Vagina (tissue), 2 donors: ENCODE measurements around the gene ACTC1. TPM values are rescaled to one million over a fixed set of nuclear protein-coding genes. Genes with fewer than 3 reads are reported as not detected.
A peak's percentile ranks its signal among the peaks of the same experiment; 100 is the strongest.

Experiments used
- DNase-seq, 2 donors: peaks; one replicate each; pipeline ENCODE4 v3.0.0-alpha.2; 2017; ENCODE audit errors: extremely low spot score in 2 of 2
- H3K27ac ChIP-seq: fragments of 200-600 bp; sonication (generic); one replicate; pipeline ENCODE4 v1.5.1; 2019
- H3K27me3 ChIP-seq: fragments of 200-600 bp; sonication (generic); one replicate; pipeline ENCODE4 v1.5.1; 2019
- H3K36me3 ChIP-seq, 2 donors: fragments of 200-600 bp; sonication (generic); one replicate each; pipeline ENCODE4 v1.5.1; 2017 to 2019
- H3K4me1 ChIP-seq: fragments of 200-600 bp; sonication (generic); one replicate; pipeline ENCODE4 v1.5.1; 2019
- H3K4me3 ChIP-seq, 2 donors: fragments of 200-600 bp; sonication (generic); 1 replicate in 1 of 2; 2 replicates in 1 of 2; pipeline ENCODE4 v1.5.1; 2016 to 2019
- H3K9me3 ChIP-seq: fragments of 200-600 bp; sonication (generic); one replicate; pipeline ENCODE4 v1.5.1; 2019
- POLR2A ChIP-seq, 2 donors: fragments of 450-650 bp; IDR thresholded peaks; one replicate each; pipeline ENCODE4 v1.6.1; 2017; ENCODE audit warnings: antibody characterized with exemption in 2 of 2, mild to moderate bottlenecking in 2 of 2, moderate library complexity in 2 of 2
- POLR2AphosphoS5 ChIP-seq, 2 donors: sonication (generic); formaldehyde crosslinking; IDR thresholded peaks; one replicate each; pipeline ENCODE4 v1.9.0; 2017; ENCODE audit warnings: antibody characterized with exemption in 2 of 2, mild to moderate bottlenecking in 2 of 2, low read depth in 1 of 2; ENCODE audit not compliant: insufficient read depth in 1 of 2
- intact Hi-C: fragments of 100-400 bp; cut with DNase I; formaldehyde crosslinking; loops from one replicate; pipeline ENCODE4 v1.15.1; 2023
- total RNA-seq: library from RNA; depleted of rRNA; stranded (reverse); fragments of >200 nt; gene quantifications from one replicate; pipeline ENCODE4 v1.2.3, GENCODE V29; 2016
- TF ChIP-seq, protein P1 (sequence below), 3 experiments: fragments of 450-650 bp in 2 of 3; fragments of 200-600 bp in 1 of 3; sonication (generic) in 1 of 3; IDR thresholded peaks; one replicate each; pipeline ENCODE4 v1.5.1; 2017 to 2019; ENCODE audit warnings: antibody characterized with exemption in 3 of 3, mild to moderate bottlenecking in 2 of 3, moderate library complexity in 2 of 3

ACTC1 gene
- total RNA-seq, 1 donor from 2014 or later: 15.0 TPM

GRCh38 chr15:34759992-34760391 lies 35.4 kb downstream of the ACTC1 start:
- H3K4me3 ChIP-seq: no peak overlapping the region
- no peak for TF ChIP-seq POLR2AphosphoS5 (IDR thresholded peaks at IDR 0.05; ENCODE audit: insufficient read depth in 1 of 2, low read depth in 1 of 2)
- TF ChIP-seq, protein P1, sequence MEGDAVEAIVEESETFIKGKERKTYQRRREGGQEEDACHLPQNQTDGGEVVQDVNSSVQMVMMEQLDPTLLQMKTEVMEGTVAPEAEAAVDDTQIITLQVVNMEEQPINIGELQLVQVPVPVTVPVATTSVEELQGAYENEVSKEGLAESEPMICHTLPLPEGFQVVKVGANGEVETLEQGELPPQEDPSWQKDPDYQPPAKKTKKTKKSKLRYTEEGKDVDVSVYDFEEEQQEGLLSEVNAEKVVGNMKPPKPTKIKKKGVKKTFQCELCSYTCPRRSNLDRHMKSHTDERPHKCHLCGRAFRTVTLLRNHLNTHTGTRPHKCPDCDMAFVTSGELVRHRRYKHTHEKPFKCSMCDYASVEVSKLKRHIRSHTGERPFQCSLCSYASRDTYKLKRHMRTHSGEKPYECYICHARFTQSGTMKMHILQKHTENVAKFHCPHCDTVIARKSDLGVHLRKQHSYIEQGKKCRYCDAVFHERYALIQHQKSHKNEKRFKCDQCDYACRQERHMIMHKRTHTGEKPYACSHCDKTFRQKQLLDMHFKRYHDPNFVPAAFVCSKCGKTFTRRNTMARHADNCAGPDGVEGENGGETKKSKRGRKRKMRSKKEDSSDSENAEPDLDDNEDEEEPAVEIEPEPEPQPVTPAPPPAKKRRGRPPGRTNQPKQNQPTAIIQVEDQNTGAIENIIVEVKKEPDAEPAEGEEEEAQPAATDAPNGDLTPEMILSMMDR (IDR thresholded peaks at IDR 0.05): no peak
- no peak for TF ChIP-seq POLR2A (IDR thresholded peaks at IDR 0.05)
- intact Hi-C loops: no loop called here
- no peaks in the 10 kb centered on the region for H3K9me3 ChIP-seq
- no peak overlapping the region for H3K27ac ChIP-seq
- H3K27me3 ChIP-seq: no peaks in the 10 kb centered on the region
- no peaks in the 10 kb centered on the region for H3K4me1 ChIP-seq
- DNase-seq: no peak
- no peaks in the 10 kb centered on the region for H3K36me3 ChIP-seq

DNA sequence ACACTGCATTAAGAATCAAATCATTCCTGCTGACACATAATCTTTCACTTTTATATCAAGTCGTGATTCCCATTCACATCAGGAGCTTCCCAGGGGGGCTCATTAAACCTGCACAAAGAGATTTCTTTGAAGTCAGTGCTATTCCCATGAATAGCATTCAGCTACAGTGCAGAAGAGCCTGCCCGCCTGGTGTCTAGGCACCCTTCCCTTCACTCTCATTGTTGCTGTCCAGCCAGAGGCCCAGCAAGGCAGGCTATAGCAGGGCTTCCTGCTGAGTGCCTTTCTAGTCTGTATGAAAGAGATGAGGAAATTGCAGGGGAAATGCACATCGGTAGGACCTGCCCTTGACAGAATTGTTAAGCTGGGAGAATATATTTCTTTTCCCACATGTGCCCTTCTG lies 36.0 kb downstream of the ACTC1 start:
- no peak for DNase-seq
- Histone ChIP-seq H3K36me3 (no peaks in the 10 kb centered on the region), H3K27me3 (peaks cover 4% of the 10 kb centered on the region), H3K27ac (no peak overlapping the region), H3K9me3 (no peaks in the 10 kb centered on the region), H3K4me1 (no peaks in the 10 kb centered on the region), H3K4me3 (no peak overlapping the region)
- TF ChIP-seq, protein P1 (IDR thresholded peaks at IDR 0.05): no peak
- TF ChIP-seq POLR2AphosphoS5 (IDR thresholded peaks at IDR 0.05; ENCODE audit: insufficient read depth in 1 of 2, low read depth in 1 of 2): no peak
- TF ChIP-seq POLR2A (IDR thresholded peaks at IDR 0.05): no peak
- intact Hi-C loops: no loop called here

- DNase-seq: no peak
- TF ChIP-seq POLR2A (IDR thresholded peaks at IDR 0.05) (no peak), POLR2AphosphoS5 (IDR thresholded peaks at IDR 0.05; ENCODE audit: insufficient read depth in 1 of 2, low read depth in 1 of 2) (no peak)
- TF ChIP-seq, protein P1 (IDR thresholded peaks at IDR 0.05): no peak
- no peaks in the 10 kb centered on the region for H3K4me1 ChIP-seq
- intact Hi-C loops: no loop called here
- H3K4me3 ChIP-seq: no peak overlapping the region
- H3K9me3 ChIP-seq: no peaks in the 10 kb centered on the region
- H3K27ac ChIP-seq: no peak overlapping the region
- H3K27me3 ChIP-seq: peaks cover 6% of the 10 kb centered on the region
- no peaks in the 10 kb centered on the region for H3K36me3 ChIP-seq
Measured at GRCh38 chr15:34757262-34757661, 38.1 kb downstream of the ACTC1 start.

DNA sequence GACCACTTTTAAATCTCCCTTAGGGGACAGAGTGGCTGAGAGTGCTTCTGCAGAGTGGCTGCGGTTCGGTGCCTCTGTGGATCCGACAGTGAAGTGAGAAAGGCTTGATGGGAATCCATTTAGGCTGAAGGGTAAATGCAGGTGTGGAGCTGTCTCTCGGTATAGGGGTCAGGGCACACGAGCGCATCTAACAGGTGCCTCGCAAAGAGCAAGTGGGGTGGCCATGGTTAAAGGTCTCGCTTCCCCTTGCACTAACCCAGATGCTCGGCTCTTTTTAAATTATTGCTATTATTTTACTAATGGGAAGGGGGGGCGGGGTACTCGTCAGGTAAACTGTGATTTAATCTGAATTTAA lies 40.0 kb downstream of the ACTC1 start:
- intact Hi-C loops: no loop called here
- no peak overlapping the region for H3K4me3 ChIP-seq
- H3K4me1 ChIP-seq: no peaks in the 10 kb centered on the region
- H3K36me3 ChIP-seq: no peaks in the 10 kb centered on the region
- no peak for DNase-seq
- H3K27me3 ChIP-seq: peaks cover 6% of the 10 kb centered on the region
- no peaks in the 10 kb centered on the region for H3K9me3 ChIP-seq
- H3K27ac ChIP-seq: no peak overlapping the region
- TF ChIP-seq POLR2AphosphoS5 (IDR thresholded peaks at IDR 0.05; ENCODE audit: insufficient read depth in 1 of 2, low read depth in 1 of 2): no peak
- TF ChIP-seq POLR2A (IDR thresholded peaks at IDR 0.05): no peak
- TF ChIP-seq, protein P1 (IDR thresholded peaks at IDR 0.05): no peak

DNA sequence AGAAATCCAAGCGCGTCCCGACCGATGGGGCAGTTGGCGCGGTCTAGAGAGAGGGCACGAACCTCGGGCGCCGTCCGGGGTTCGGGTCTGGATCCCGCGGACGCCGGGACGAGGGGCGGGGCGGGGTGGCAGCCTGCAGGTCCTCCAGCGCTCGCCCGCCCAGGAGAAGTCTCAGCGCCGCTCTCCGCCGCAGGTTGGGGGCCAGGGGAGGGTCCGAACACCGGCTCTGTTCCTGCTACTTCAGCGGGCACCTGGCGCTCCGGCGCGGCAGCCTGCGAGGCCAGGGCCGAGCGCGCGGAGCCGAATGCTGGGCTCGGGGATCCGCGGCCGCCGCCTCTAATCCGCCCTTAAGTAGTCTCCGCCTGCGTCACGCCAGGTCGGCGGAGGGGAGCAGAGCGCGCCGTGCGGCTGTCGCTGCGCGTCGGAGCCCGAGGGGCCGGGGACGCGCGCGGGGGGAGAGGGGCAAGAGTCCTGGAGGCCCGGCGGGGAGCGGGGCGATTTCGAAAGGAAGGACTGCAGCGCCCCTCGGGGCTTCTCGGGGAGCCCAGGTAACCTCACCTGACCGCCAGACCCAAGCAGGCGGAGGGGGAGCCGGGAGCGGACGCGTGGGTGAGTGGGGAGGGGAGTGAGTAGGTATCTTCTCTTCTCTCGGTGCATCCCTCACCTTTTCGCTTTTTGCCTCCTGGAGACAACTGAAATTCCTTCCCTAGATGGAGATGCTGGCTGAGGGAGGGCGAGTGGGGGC lies 40.5 kb downstream of the ACTC1 start, which contains the start of gene GJD2:
Gene GJD2, minus strand, starts transcription at position 325 of the 745 bp plus-strand sequence. CDS start 510 bp downstream, outside the sequence.
- TF ChIP-seq POLR2A (IDR thresholded peaks at IDR 0.05): no peak
- no peak for TF ChIP-seq POLR2AphosphoS5 (IDR thresholded peaks at IDR 0.05; ENCODE audit: insufficient read depth in 1 of 2, low read depth in 1 of 2)
- TF ChIP-seq, protein P1 (IDR thresholded peaks at IDR 0.05): no peak
- no peak for DNase-seq
- H3K4me1 ChIP-seq: no peaks in the 10 kb centered on the region
- H3K36me3 ChIP-seq: no peaks in the 10 kb centered on the region
- intact Hi-C loops: no loop called here
- H3K27me3 ChIP-seq: peaks cover 6% of the 10 kb centered on the region
- H3K4me3 ChIP-seq: peak within 1 kb of the TSS in 1 of 2 donors; percentile 21
- H3K9me3 ChIP-seq: no peaks in the 10 kb centered on the region
- no peak within 1 kb of the TSS for H3K27ac ChIP-seq
